ENCODE measurements around the gene CD68.

CD68 gene

GRCh38 chr17:7586673-7587419 is 7.4 kb downstream of the CD68 start:
- Histone ChIP-seq H3K9ac (ENCODE audit: low read length) (no peak overlapping the region), H3K4me1 (ENCODE audit: low read length) (peaks cover 21% of the 10 kb centered on the region), H3K9me3 (ENCODE audit: insufficient read depth, low read length) (no peaks in the 10 kb centered on the region), H3K36me3 (replicated peaks; ENCODE audit: low read depth, low read length) (peaks cover 10% of the 10 kb centered on the region), H3K27me3 (ENCODE audit: low read depth, low read length) (no peaks in the 10 kb centered on the region), H3K27ac (ENCODE audit: low read length) (no peak overlapping the region), H2AFZ (ENCODE audit: low read depth, low read length) (no peak overlapping the region), H3K4me3 (ENCODE audit: low read length) (no peak overlapping the region), H4K20me1 (ENCODE audit: insufficient read depth, low read length) (no peaks in the 10 kb centered on the region), H3K4me2 (ENCODE audit: low read length) (no peak overlapping the region), H3K79me2 (ENCODE audit: low read length) (peaks cover 33% of the 10 kb centered on the region)
- TF ChIP-seq CTCF (IDR thresholded peaks at IDR 0.05; ENCODE audit: low read depth, low read length) = peak; percentile 40
- no peak for TF ChIP-seq EZH2phosphoT487 (IDR thresholded peaks at IDR 0.05; ENCODE audit: low read depth)

DNA sequence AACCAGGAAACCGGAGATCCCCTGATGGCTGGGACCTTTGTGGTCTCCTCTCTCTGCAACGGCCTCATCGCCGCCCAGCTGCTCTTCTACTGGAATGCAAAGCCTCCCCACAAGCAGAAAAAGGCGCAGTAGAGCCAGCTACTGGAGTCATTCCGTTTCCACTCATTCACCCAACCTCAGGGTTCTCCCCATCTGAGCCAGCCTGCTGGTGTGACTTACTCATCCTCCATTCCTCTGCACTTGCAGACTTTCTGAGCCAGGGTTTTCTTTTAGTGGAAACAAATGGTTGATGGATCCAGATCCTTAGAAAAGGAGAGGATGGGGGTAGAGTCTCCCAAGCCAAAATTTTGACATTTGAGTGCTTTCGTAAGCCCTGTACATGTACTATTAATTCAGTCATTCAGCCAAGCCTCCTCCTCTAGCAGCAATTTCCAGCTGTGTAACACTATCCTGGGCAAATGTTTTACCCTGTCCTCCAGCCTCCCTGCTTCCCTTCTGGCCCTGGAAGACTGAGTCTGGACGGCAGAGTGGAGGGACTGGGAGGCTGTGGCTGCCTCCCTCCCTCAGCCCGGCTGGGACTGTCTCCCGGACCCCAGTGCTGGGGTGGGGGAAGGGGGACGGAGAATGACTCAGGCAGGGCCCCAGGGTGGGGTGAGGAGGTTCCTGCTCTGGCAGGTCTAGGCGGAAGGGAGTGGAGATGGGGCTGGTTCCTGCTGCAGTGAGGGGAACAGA is 8.1 kb downstream of the CD68 start:
- H3K4me2 ChIP-seq (ENCODE audit: low read length) = no peak overlapping the region
- TF ChIP-seq EZH2phosphoT487 (IDR thresholded peaks at IDR 0.05; ENCODE audit: low read depth) (no peak), CTCF (IDR thresholded peaks at IDR 0.05; ENCODE audit: low read depth, low read length) (no peak)
- no peak overlapping the region for H2AFZ ChIP-seq (ENCODE audit: low read depth, low read length)

DNA sequence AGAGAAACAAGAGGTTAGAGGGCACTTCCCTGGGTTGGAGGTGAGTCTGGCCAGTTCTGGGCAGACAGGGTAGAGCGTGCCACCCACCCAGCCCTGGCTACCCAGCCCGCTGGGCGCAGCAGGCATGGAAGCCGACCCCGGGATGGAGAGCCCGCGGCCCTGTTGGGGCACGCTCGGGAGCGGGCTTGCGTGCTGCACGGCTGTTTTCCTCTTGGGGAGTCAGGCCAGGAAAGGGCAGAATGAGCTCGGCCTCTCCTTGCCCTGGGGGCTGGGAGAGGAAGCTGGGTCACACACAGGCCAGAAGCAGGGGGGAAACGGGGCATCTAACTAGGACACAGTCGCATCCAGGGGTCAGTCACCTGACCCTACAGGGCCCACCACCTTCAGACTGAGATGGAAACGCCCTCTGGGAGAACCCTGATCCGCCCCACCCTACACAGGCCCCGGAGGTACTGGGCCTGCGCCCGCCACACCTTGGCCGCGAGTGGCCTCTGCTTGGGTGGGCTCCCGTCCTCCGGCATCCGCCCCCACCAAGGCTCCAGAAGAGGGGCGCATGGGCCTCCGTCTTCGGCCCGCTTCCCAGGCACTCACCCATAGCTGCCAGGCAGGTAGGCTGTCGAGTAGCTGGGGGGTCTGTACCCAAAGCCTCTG is 9.2 kb downstream of the CD68 start:
- Histone ChIP-seq H3K9ac (ENCODE audit: low read length) (no peak overlapping the region), H3K27ac (ENCODE audit: low read length) (no peak overlapping the region), H4K20me1 (ENCODE audit: insufficient read depth, low read length) (no peaks in the 10 kb centered on the region), H2AFZ (ENCODE audit: low read depth, low read length) (no peak overlapping the region), H3K36me3 (replicated peaks; ENCODE audit: low read depth, low read length) (no peaks in the 10 kb centered on the region), H3K4me1 (ENCODE audit: low read length) (peaks cover 4% of the 10 kb centered on the region; the same call in 1 of the 2 replicates), H3K4me2 (ENCODE audit: low read length) (no peak overlapping the region), H3K79me2 (ENCODE audit: low read length) (peaks cover 17% of the 10 kb centered on the region), H3K9me3 (ENCODE audit: insufficient read depth, low read length) (no peaks in the 10 kb centered on the region), H3K4me3 (ENCODE audit: low read length) (no peak overlapping the region), H3K27me3 (ENCODE audit: low read depth, low read length) (no peaks in the 10 kb centered on the region)
- TF ChIP-seq CTCF (IDR thresholded peaks at IDR 0.05; ENCODE audit: low read depth, low read length) (no peak), EZH2phosphoT487 (IDR thresholded peaks at IDR 0.05; ENCODE audit: low read depth) (no peak)

More for the DNA sequence above, 8.1 kb downstream of the CD68 start:
- peaks cover 2% of the 10 kb centered on the region for H3K36me3 ChIP-seq (replicated peaks; ENCODE audit: low read depth, low read length)
- H3K27me3 ChIP-seq (ENCODE audit: low read depth, low read length) = no peaks in the 10 kb centered on the region
- H3K4me3 ChIP-seq (ENCODE audit: low read length) = no peak overlapping the region
- H3K9me3 ChIP-seq (ENCODE audit: insufficient read depth, low read length) = no peaks in the 10 kb centered on the region
- no peaks in the 10 kb centered on the region for H4K20me1 ChIP-seq (ENCODE audit: insufficient read depth, low read length)
- H3K79me2 ChIP-seq (ENCODE audit: low read length) = peaks cover 26% of the 10 kb centered on the region
- peaks cover 13% of the 10 kb centered on the region for H3K4me1 ChIP-seq (ENCODE audit: low read length)
- H3K9ac ChIP-seq (ENCODE audit: low read length) = no peak overlapping the region
- no peak overlapping the region for H3K27ac ChIP-seq (ENCODE audit: low read length)

Data from OCI-LY3 (cell line).